Gastrocnemius medialis (tissue), 4 donors: Measurements from ENCODE around the gene SERPINA3. TPM values are rescaled to one million over a fixed set of nuclear protein-coding genes. Genes with fewer than 3 reads are reported as not detected.

ENCODE experiments used
- ATAC-seq, 2 donors: fragments of 150-250 bp; one replicate each; pipeline ENCODE4 v1.9.1; 2016
- DNase-seq, 2 donors: peaks; one replicate each; pipeline ENCODE4 v3.0.0-alpha.2; 2019
- H3K27ac ChIP-seq, 4 donors: fragments of 200-600 bp; sonication (generic); 1 replicate in 1 of 4; 2 replicates in 3 of 4; pipeline ENCODE4 v1.5.1; 2016 to 2018; ENCODE audit warnings: mild to moderate bottlenecking in 2 of 4, moderate library complexity in 1 of 4
- H3K27me3 ChIP-seq, 3 donors: fragments of 200-600 bp; sonication (generic) in 2 of 3; 1 replicate in 1 of 3; 2 replicates in 2 of 3; pipeline versions ENCODE4 v1.5.1 to v1.6.0; 2016 to 2019; ENCODE audit warnings: mild to moderate bottlenecking in 1 of 3, moderate library complexity in 1 of 3
- H3K36me3 ChIP-seq, 2 donors: fragments of 200-600 bp; sonication (generic) in 1 of 2; one replicate each; pipeline ENCODE4 v1.5.1; 2017 to 2018
- H3K4me1 ChIP-seq, 2 donors: fragments of 200-600 bp; sonication (generic) in 1 of 2; one replicate each; pipeline ENCODE4 v1.5.1; 2016 to 2017; ENCODE audit warnings: mild to moderate bottlenecking in 2 of 2
- H3K4me3 ChIP-seq, 4 donors: fragments of 200-600 bp; sonication (generic) in 3 of 4; 1 replicate in 1 of 4; 2 replicates in 3 of 4; pipeline ENCODE4 v1.5.1; 2016 to 2019; ENCODE audit warnings: mild to moderate bottlenecking in 2 of 4
- H3K9me3 ChIP-seq, 3 donors: fragments of 200-600 bp; sonication (generic) in 2 of 3; 1 replicate in 1 of 3; 2 replicates in 2 of 3; pipeline ENCODE4 v1.5.1; 2016 to 2019
- POLR2A ChIP-seq, 2 donors: fragments of 450-650 bp; IDR thresholded peaks; one replicate each; pipeline ENCODE4 v1.6.1; 2017; ENCODE audit warnings: antibody characterized with exemption in 2 of 2, mild to moderate bottlenecking in 2 of 2, moderate library complexity in 2 of 2
- in situ Hi-C, 4 donors: fragments of 200-750 bp; cut with MboI; loops; one replicate each; pipeline versions ENCODE4 v1.15.0 to v1.8.0; 2017; ENCODE audit warnings: low sequenced_read_pairs in 4 of 4
- intact Hi-C: fragments of 100-400 bp; cut with DNase I; formaldehyde crosslinking; loops from one replicate; pipeline ENCODE4 v1.15.1; 2023; ENCODE audit warnings: low total_unique reads
- total RNA-seq, 4 donors: library from RNA; depleted of rRNA; stranded (reverse); fragments of >200 nt; gene quantifications; one replicate each; pipeline versions ENCODE4 v1.1.0 to v1.2.3, GENCODE V29; 2016
- TF ChIP-seq, protein P1 (sequence below), 5 experiments: fragments of 450-650 bp in 3 of 5; fragments of 200-600 bp in 2 of 5; sonication (generic) in 2 of 5; IDR thresholded peaks in 4 of 5; conservative IDR thresholded peaks in 1 of 5; 1 replicate in 4 of 5; 2 replicates in 1 of 5; pipeline ENCODE4 v1.5.1; 2016 to 2019; ENCODE audit warnings: antibody characterized with exemption in 5 of 5, mild to moderate bottlenecking in 3 of 5, moderate library complexity in 3 of 5

Gene SERPINA3
- total RNA-seq, 4 donors from 2014 or later: 18.3 to 80.9 (median 66.3) TPM

DNA sequence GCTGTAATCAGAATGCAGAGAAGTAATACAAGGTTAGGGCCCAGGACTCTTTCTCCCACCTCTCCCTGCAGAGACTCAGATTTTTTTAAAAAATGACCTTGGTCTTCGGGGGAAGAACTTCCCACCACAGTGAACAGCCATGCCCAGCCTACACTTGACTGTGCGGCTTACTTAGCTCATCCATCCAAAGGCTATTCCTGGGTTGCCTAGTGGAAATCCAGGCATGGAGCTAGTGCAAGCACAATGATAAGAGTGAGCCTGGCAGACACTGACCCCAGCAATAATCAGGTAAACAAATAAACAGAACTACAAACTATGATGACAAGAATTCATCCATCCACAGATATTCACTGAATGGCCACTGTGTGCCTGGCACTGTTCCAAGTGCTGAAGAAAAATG, 16.3 kb upstream of the SERPINA3 start:
- intact Hi-C loops (no loop called here), in situ Hi-C loops (no loop called here)
- Histone ChIP-seq H3K27me3 (no peaks in the 10 kb centered on the region), H3K36me3 (no peaks in the 10 kb centered on the region), H3K9me3 (no peaks in the 10 kb centered on the region), H3K4me3 (no peak overlapping the region), H3K4me1 (peaks cover 11 to 46% of the 10 kb centered on the region in 2 donors), H3K27ac (peak overlapping the region in 1 of 4 donors; percentile 95)
- no peak for TF ChIP-seq POLR2A (IDR thresholded peaks at IDR 0.05)
- TF ChIP-seq, protein P1, sequence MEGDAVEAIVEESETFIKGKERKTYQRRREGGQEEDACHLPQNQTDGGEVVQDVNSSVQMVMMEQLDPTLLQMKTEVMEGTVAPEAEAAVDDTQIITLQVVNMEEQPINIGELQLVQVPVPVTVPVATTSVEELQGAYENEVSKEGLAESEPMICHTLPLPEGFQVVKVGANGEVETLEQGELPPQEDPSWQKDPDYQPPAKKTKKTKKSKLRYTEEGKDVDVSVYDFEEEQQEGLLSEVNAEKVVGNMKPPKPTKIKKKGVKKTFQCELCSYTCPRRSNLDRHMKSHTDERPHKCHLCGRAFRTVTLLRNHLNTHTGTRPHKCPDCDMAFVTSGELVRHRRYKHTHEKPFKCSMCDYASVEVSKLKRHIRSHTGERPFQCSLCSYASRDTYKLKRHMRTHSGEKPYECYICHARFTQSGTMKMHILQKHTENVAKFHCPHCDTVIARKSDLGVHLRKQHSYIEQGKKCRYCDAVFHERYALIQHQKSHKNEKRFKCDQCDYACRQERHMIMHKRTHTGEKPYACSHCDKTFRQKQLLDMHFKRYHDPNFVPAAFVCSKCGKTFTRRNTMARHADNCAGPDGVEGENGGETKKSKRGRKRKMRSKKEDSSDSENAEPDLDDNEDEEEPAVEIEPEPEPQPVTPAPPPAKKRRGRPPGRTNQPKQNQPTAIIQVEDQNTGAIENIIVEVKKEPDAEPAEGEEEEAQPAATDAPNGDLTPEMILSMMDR (IDR thresholded peaks at IDR 0.05 in 4 of 5, conservative IDR thresholded peaks at IDR 0.05 in 1 of 5): no peak
- no peak for DNase-seq
- no peak for ATAC-seq

DNA sequence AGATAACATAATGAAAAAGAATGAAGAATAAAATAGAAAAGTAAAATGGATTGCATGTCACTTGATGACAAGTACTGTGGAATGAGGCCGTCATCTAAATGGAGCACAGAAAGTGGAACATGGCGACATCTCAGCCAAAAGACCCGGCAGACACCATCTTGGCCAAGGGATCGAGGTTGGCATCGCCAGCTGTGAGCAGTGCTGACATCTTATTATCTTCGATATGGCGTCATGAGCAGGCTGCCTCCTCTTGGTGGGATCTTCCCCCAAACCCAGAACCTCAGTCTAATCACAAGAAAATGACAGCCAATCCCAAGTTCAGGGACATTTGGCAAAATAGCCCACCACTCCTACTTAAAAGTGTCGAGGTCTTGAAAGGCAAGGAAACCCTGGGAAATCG, 15.8 kb upstream of the SERPINA3 start:
- in situ Hi-C loops: no loop called here
- DNase-seq: no peak

DNA sequence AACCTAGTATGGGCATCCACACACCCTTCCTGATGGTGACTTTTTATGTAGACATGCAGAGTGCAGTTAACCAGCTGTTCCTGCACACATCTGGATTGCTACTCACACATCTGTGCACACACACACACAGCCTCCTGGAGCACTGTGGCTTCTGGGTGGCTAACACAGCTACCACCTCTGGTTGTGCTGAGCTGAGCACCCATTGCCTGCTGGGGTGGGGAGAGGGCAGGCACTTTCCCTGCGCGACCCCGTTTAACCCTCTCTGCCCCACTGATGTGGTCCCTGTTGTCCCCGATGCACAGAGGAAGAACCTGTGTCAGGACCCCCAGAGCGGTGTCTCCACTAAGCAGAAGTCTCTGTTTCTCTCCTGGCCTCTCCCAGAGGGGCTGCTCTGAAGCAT, 14.4 kb upstream of the SERPINA3 start:
- H3K4me1 ChIP-seq: peaks cover 11 to 62% of the 10 kb centered on the region in 2 donors
- ATAC-seq (no peak), DNase-seq (no peak)
- no peak overlapping the region for H3K4me3 ChIP-seq
- intact Hi-C loops (no loop called here), in situ Hi-C loops (no loop called here)
- TF ChIP-seq, protein P1 (IDR thresholded peaks at IDR 0.05 in 4 of 5, conservative IDR thresholded peaks at IDR 0.05 in 1 of 5): no peak
- no peak for TF ChIP-seq POLR2A (IDR thresholded peaks at IDR 0.05)
- no peaks in the 10 kb centered on the region for H3K27me3 ChIP-seq
- H3K27ac ChIP-seq: peak overlapping the region in 1 of 4 donors; percentile 95
- no peaks in the 10 kb centered on the region for H3K36me3 ChIP-seq
- H3K9me3 ChIP-seq: no peaks in the 10 kb centered on the region

More for the DNA sequence above, 15.8 kb upstream of the SERPINA3 start:
- Histone ChIP-seq H3K27me3 (no peaks in the 10 kb centered on the region), H3K4me1 (peaks cover 11 to 49% of the 10 kb centered on the region in 2 donors), H3K36me3 (no peaks in the 10 kb centered on the region), H3K27ac (peak overlapping the region in 3 of 4 donors; percentile 6 to 95 (median 52)), H3K9me3 (no peaks in the 10 kb centered on the region), H3K4me3 (no peak overlapping the region)
- intact Hi-C loops: no loop called here
- TF ChIP-seq, protein P1 (IDR thresholded peaks at IDR 0.05 in 4 of 5, conservative IDR thresholded peaks at IDR 0.05 in 1 of 5): no peak
- no peak for TF ChIP-seq POLR2A (IDR thresholded peaks at IDR 0.05)
- no peak for ATAC-seq

DNA sequence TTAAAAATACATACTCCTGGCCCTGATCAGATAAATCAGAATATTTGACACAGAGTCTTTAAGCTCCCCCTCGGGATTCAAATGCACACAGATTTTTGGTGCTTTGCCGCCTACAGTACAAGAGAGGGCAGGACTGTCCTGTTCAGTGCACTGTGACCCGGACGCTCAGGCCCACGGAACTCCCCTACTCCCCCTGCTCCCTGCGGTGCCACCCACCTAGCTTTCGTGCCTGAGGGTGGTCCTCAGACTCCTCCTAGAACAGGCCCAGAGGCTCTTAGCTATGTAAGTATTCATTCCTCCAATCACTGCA, 13.7 kb upstream of the SERPINA3 start:
- peaks cover 11 to 67% of the 10 kb centered on the region in 2 donors for H3K4me1 ChIP-seq
- H3K27ac ChIP-seq: peak overlapping the region in 3 of 4 donors; percentile 83 to 95 (median 84)
- intact Hi-C loops: no loop called here

More for the DNA sequence above, 13.7 kb upstream of the SERPINA3 start:
- ATAC-seq: no peak
- Histone ChIP-seq H3K36me3 (no peaks in the 10 kb centered on the region), H3K9me3 (no peaks in the 10 kb centered on the region), H3K4me3 (no peak overlapping the region), H3K27me3 (no peaks in the 10 kb centered on the region)
- in situ Hi-C loops: no loop called here
- TF ChIP-seq POLR2A (IDR thresholded peaks at IDR 0.05): no peak
- TF ChIP-seq, protein P1 (IDR thresholded peaks at IDR 0.05 in 4 of 5, conservative IDR thresholded peaks at IDR 0.05 in 1 of 5): no peak
- DNase-seq: no peak
